ENCODE results near the gene SUMO3.

The SUMO3 gene

GRCh38 chr21:44840771-44841170, 22.9 kb upstream of the SUMO3 start:
- no peak overlapping the region for H3K9ac ChIP-seq
- H3K4me3 ChIP-seq (IDR thresholded peaks at IDR 0.05; ENCODE audit: insufficient read depth, low read depth, low read length): no peak overlapping the region
- H4K20me1 ChIP-seq (ENCODE audit: insufficient read depth): no peaks in the 10 kb centered on the region
- H3K4me1 ChIP-seq (ENCODE audit: low read depth, poor library complexity, severe bottlenecking): no peaks in the 10 kb centered on the region
- H3K36me3 ChIP-seq (ENCODE audit: insufficient read depth): no peaks in the 10 kb centered on the region
- H3K79me2 ChIP-seq (ENCODE audit: insufficient read depth, low read depth): no peaks in the 10 kb centered on the region
- no peak for TF ChIP-seq CTCF (conservative IDR thresholded peaks at IDR 0.05; ENCODE audit: low read depth, low read length)
- H3K27me3 ChIP-seq (ENCODE audit: insufficient read depth, low read depth): peaks cover 40% of the 10 kb centered on the region
- no peak overlapping the region for H3K4me2 ChIP-seq
- no peak overlapping the region for H3K27ac ChIP-seq
- no peak overlapping the region for H2AFZ ChIP-seq (ENCODE audit: low read depth)

GRCh38 chr21:44838951-44839350, 21.1 kb upstream of the SUMO3 start:
- no peak for TF ChIP-seq CTCF (conservative IDR thresholded peaks at IDR 0.05; ENCODE audit: low read depth, low read length)
- Histone ChIP-seq H3K36me3 (ENCODE audit: insufficient read depth) (no peaks in the 10 kb centered on the region), H3K27ac (no peak overlapping the region), H3K79me2 (ENCODE audit: insufficient read depth, low read depth) (no peaks in the 10 kb centered on the region), H3K9ac (no peak overlapping the region), H3K27me3 (ENCODE audit: insufficient read depth, low read depth) (peaks cover 52% of the 10 kb centered on the region), H2AFZ (ENCODE audit: low read depth) (no peak overlapping the region), H4K20me1 (ENCODE audit: insufficient read depth) (no peaks in the 10 kb centered on the region), H3K4me3 (IDR thresholded peaks at IDR 0.05; ENCODE audit: insufficient read depth, low read depth, low read length) (no peak overlapping the region), H3K4me2 (no peak overlapping the region), H3K4me1 (ENCODE audit: low read depth, poor library complexity, severe bottlenecking) (no peaks in the 10 kb centered on the region)

GRCh38 chr21:44838039-44838895, 20.4 kb upstream of the SUMO3 start:
- TF ChIP-seq CTCF (conservative IDR thresholded peaks at IDR 0.05; ENCODE audit: low read depth, low read length): no peak
- H3K27ac ChIP-seq: no peak overlapping the region
- H3K4me3 ChIP-seq (IDR thresholded peaks at IDR 0.05; ENCODE audit: insufficient read depth, low read depth, low read length): no peak overlapping the region
- H3K79me2 ChIP-seq (ENCODE audit: insufficient read depth, low read depth): no peaks in the 10 kb centered on the region
- H3K36me3 ChIP-seq (ENCODE audit: insufficient read depth): no peaks in the 10 kb centered on the region
- H3K9ac ChIP-seq: no peak overlapping the region
- no peaks in the 10 kb centered on the region for H3K4me1 ChIP-seq (ENCODE audit: low read depth, poor library complexity, severe bottlenecking)
- H4K20me1 ChIP-seq (ENCODE audit: insufficient read depth): no peaks in the 10 kb centered on the region
- no peak overlapping the region for H2AFZ ChIP-seq (ENCODE audit: low read depth)
- no peak overlapping the region for H3K4me2 ChIP-seq
- peaks cover 53% of the 10 kb centered on the region for H3K27me3 ChIP-seq (ENCODE audit: insufficient read depth, low read depth)

GRCh38 chr21:44837537-44837936, 19.7 kb upstream of the SUMO3 start:
- Histone ChIP-seq H3K4me2 (no peak overlapping the region), H3K4me1 (ENCODE audit: low read depth, poor library complexity, severe bottlenecking) (no peaks in the 10 kb centered on the region), H2AFZ (ENCODE audit: low read depth) (no peak overlapping the region), H3K4me3 (IDR thresholded peaks at IDR 0.05; ENCODE audit: insufficient read depth, low read depth, low read length) (no peak overlapping the region), H3K27me3 (ENCODE audit: insufficient read depth, low read depth) (peaks cover 53% of the 10 kb centered on the region), H3K9ac (no peak overlapping the region), H3K36me3 (ENCODE audit: insufficient read depth) (no peaks in the 10 kb centered on the region), H4K20me1 (ENCODE audit: insufficient read depth) (no peaks in the 10 kb centered on the region), H3K27ac (no peak overlapping the region), H3K79me2 (ENCODE audit: insufficient read depth, low read depth) (no peaks in the 10 kb centered on the region)
- TF ChIP-seq CTCF (conservative IDR thresholded peaks at IDR 0.05; ENCODE audit: low read depth, low read length): no peak
